HEK293T (cell line): ENCODE measurements around the gene TM9SF4.

Experiments used
- ARNT ChIP-seq: fragments of 450-650 bp; IDR thresholded peaks from 2 replicates; pipeline ENCODE4 v1.6.1; 2017; ENCODE audit warnings: mild to moderate bottlenecking
- BHLHE40 ChIP-seq: fragments of 450-650 bp; IDR thresholded peaks from 2 replicates; pipeline ENCODE4 v1.6.1; 2016; ENCODE audit warnings: mild to moderate bottlenecking, moderate library complexity, borderline replicate concordance
- FOXA1 ChIP-seq: fragments of 450-650 bp; IDR thresholded peaks from 2 replicates; pipeline ENCODE4 v1.6.1; 2016; ENCODE audit warnings: mild to moderate bottlenecking
- FOXK2 ChIP-seq: fragments of 450-650 bp; IDR thresholded peaks from 2 replicates; pipeline ENCODE4 v1.6.1; 2016; ENCODE audit warnings: mild to moderate bottlenecking
- FOXM1 ChIP-seq: fragments of 450-650 bp; IDR thresholded peaks from 2 replicates; pipeline ENCODE4 v1.6.1; 2017; ENCODE audit warnings: mild to moderate bottlenecking, borderline replicate concordance
- L3MBTL2 ChIP-seq: fragments of 450-650 bp; conservative IDR thresholded peaks from 2 replicates; pipeline ENCODE4 v1.6.1; 2016; ENCODE audit warnings: mild to moderate bottlenecking
- LEF1 ChIP-seq: fragments of 450-650 bp; IDR thresholded peaks from 2 replicates; pipeline ENCODE4 v1.6.1; 2017; ENCODE audit warnings: mild to moderate bottlenecking, borderline replicate concordance
- NFRKB ChIP-seq: fragments of 450-650 bp; IDR thresholded peaks from 2 replicates; pipeline ENCODE4 v1.6.1; 2016; ENCODE audit warnings: mild to moderate bottlenecking, moderate library complexity
- PKNOX1 ChIP-seq: fragments of 450-650 bp; IDR thresholded peaks from 2 replicates; pipeline ENCODE4 v1.6.1; 2016
- SP1 ChIP-seq: fragments of 450-650 bp; IDR thresholded peaks from 2 replicates; pipeline ENCODE4 v1.6.1; 2017
- TARDBP ChIP-seq: fragments of 450-650 bp; IDR thresholded peaks from 2 replicates; pipeline ENCODE4 v1.6.1; 2016
- ZNF384 ChIP-seq: fragments of 450-650 bp; IDR thresholded peaks from 2 replicates; pipeline ENCODE4 v1.6.1; 2016

- TF ChIP-seq PKNOX1 (no peak), NFRKB (no peak), ARNT (no peak), FOXK2 (no peak), FOXM1 (no peak), BHLHE40 (no peak), SP1 (no peak), LEF1 (no peak), ZNF384 (no peak), FOXA1 (no peak), L3MBTL2 (no peak), TARDBP (no peak)
Measured at GRCh38 chr20:32129863-32130262, 20.3 kb downstream of the TM9SF4 start.
